Lower leg skin (tissue), 4 donors: ENCODE measurements around the gene GPR82. TPM values are rescaled to one million over a fixed set of nuclear protein-coding genes. Genes with fewer than 3 reads are reported as not detected.

Experiments used
- DNase-seq, 2 donors: peaks; one replicate each; pipeline ENCODE4 v3.0.0-alpha.2; 2019; ENCODE audit warnings: low spot score in 2 of 2
- H3K4me3 ChIP-seq: fragments of 200-600 bp; sonication (generic); 2 replicates; pipeline ENCODE4 v1.5.1; 2017; ENCODE audit warnings: mild to moderate bottlenecking, low read depth; ENCODE audit not compliant: poor library complexity, severe bottlenecking
- POLR2A ChIP-seq, 2 donors: fragments of 450-650 bp; IDR thresholded peaks; one replicate each; pipeline ENCODE4 v1.6.1; 2016 to 2017; ENCODE audit warnings: antibody characterized with exemption in 2 of 2, mild to moderate bottlenecking in 1 of 2, moderate library complexity in 1 of 2
- WGBS, 2 donors: methylation state at CpG; one replicate each; pipeline ENCODE4 v1.1.5; 2018; 5-methylcytosine and 5-hydroxymethylcytosine counted together
- intact Hi-C: fragments of 100-400 bp; cut with DNase I; formaldehyde crosslinking; loops from one replicate; pipeline ENCODE4 v1.15.0; 2023; ENCODE audit warnings: low total_unique reads
- total RNA-seq, 4 donors: library from RNA; depleted of rRNA; stranded (reverse); fragments of >200 nt; gene quantifications; one replicate each; pipeline ENCODE4 v1.1.0, GENCODE V29; 2016
- TF ChIP-seq, protein P1 (sequence below), 3 donors: fragments of 450-650 bp; IDR thresholded peaks; one replicate each; pipeline ENCODE4 v1.5.1; 2016; ENCODE audit warnings: antibody characterized with exemption in 3 of 3, mild to moderate bottlenecking in 3 of 3, moderate library complexity in 2 of 3

GPR82 gene
- total RNA-seq, 4 donors from 2014 or later: 0.29 to 0.61 TPM; not detected in 2

DNA sequence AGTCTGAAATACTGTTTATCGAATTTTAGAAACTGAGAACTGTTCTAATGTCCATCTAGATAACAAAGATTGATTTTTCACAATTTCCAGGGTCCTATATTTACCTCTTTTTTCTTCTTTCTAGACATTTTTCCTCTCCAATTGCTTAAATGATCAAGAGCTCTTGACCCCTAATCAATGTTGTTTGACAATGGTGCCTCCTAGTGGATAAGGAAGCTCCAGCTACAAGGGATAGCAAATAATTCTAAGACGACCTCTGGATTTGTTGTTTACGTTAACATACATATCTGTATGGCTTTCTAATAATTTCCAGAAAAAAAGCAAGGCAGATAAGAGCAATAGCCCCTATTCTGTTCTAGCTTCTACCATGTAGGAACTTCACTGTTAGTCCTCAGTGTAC, 35.8 kb downstream of the GPR82 start:
- DNase-seq: no peak
- TF ChIP-seq POLR2A (IDR thresholded peaks at IDR 0.05): no peak
- TF ChIP-seq, protein P1, sequence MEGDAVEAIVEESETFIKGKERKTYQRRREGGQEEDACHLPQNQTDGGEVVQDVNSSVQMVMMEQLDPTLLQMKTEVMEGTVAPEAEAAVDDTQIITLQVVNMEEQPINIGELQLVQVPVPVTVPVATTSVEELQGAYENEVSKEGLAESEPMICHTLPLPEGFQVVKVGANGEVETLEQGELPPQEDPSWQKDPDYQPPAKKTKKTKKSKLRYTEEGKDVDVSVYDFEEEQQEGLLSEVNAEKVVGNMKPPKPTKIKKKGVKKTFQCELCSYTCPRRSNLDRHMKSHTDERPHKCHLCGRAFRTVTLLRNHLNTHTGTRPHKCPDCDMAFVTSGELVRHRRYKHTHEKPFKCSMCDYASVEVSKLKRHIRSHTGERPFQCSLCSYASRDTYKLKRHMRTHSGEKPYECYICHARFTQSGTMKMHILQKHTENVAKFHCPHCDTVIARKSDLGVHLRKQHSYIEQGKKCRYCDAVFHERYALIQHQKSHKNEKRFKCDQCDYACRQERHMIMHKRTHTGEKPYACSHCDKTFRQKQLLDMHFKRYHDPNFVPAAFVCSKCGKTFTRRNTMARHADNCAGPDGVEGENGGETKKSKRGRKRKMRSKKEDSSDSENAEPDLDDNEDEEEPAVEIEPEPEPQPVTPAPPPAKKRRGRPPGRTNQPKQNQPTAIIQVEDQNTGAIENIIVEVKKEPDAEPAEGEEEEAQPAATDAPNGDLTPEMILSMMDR (IDR thresholded peaks at IDR 0.05): no peak
- WGBS, 2 donors: 55 to 79% methylated on average over 3 of the region's 3 CpGs
- intact Hi-C loops: no loop called here
- no peak overlapping the region for H3K4me3 ChIP-seq

DNA sequence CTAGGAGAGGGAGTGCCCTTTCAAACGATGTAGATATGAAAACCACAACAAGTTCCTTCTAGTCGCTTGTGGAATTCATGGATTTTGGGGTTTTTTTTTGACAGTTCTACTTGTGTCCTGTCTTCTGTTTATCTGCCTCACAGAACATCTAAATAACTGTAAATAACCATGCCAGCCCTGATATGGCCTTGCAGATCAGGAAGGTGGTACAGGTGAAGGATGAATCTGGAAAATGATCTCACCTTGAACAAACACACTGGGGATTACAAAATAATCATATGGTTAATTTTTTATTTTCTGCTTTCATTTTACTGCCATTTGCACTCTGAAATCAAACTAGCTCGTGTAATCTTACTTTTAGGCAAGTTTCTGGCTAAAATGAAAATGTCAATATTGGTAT, 37.2 kb downstream of the GPR82 start:
- 50 to 66% methylated on average over 3 of the region's 3 CpGs for WGBS, 2 donors
- intact Hi-C loops: no loop called here
- no peak for TF ChIP-seq POLR2A (IDR thresholded peaks at IDR 0.05)
- TF ChIP-seq, protein P1 (IDR thresholded peaks at IDR 0.05): no peak
- no peak for DNase-seq
- no peak overlapping the region for H3K4me3 ChIP-seq

DNA sequence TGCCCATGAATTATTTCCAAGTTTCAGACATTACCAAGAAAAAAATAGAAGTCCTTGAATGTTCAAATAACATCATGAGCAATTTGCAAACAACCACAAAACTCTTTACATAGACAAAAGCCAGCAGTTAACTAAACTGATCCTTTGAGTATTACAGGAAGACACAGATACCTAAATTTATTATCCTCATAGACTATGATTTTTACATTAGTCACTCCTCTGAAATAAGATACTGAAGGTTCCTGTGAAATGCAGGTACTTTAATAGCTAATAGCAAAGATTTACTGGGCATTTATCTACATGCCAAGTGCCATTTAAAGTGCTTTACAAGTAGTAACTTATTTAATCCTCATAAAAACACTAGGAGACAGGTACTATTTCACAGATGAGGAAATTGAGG, 37.7 kb downstream of the GPR82 start:
- H3K4me3 ChIP-seq: no peak overlapping the region
- intact Hi-C loops: no loop called here
- no peak for DNase-seq
- TF ChIP-seq, protein P1 (IDR thresholded peaks at IDR 0.05): no peak
- TF ChIP-seq POLR2A (IDR thresholded peaks at IDR 0.05): no peak

DNA sequence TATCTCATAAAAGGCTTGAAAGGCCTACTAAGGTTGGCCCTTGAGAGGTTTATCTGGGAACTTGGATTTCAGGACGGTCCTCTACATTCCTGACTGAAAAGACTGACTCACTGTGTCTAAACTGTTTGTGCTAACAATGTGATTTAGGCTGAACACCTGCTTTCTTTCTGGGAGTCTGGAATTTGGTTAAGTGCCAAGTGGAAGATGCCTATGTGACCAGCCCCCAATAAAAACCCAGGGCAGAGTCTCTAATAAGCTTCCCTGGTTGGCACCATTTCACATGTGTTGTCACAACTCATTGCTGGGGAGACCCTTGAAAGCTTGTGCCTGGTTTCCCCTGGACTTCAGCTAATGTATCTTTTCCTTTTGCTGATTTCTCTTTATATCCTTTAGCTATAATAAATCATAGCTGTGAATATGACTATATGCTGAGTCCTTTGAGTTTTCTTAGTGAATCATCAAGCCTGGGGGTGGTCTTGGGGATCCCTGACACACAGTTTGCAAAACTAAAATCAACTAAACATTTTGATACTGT, 55.1 kb downstream of the GPR82 start:
- no peak overlapping the region for H3K4me3 ChIP-seq
- DNase-seq: no peak
- TF ChIP-seq, protein P1 (IDR thresholded peaks at IDR 0.05): no peak
- TF ChIP-seq POLR2A (IDR thresholded peaks at IDR 0.05): no peak
- WGBS, 2 donors: 7 to 33% methylated on average over 1 of the region's 1 CpG
- intact Hi-C loops: no loop called here

Other genes with a start within 250 kb of the GPR82 start
- gene GPR34, start 35.2 kb upstream of the GPR82 start, total RNA-seq: 1 to 10 TPM; 1.4 to 4.1 (median 1.9) TPM
- gene CASK, start 199.4 kb downstream of the GPR82 start, total RNA-seq: 10 to 100 TPM; 22.7 to 43.2 (median 26.8) TPM